IMR-90 (cell line): Measurements from ENCODE around the gene SERPINA3.

Experiments used
- CHD1 ChIP-seq: IDR thresholded peaks from 2 replicates; pipeline ENCODE4 v1.6.1; 2012; ENCODE audit warnings: low read depth, low read length, improper control_type of control experiment
- FOS ChIP-seq: fragments of 150-350 bp; IDR thresholded peaks from 2 replicates; pipeline ENCODE4 v1.6.1; 2016; ENCODE audit warnings: low read depth, low read length
- MAFK ChIP-seq: IDR thresholded peaks from 2 replicates; pipeline ENCODE4 v1.6.1; 2012; ENCODE audit warnings: low read depth, low read length, improper control_type of control experiment
- MXI1 ChIP-seq: IDR thresholded peaks from 2 replicates; pipeline ENCODE4 v1.6.1; 2012; ENCODE audit warnings: low read depth, mild to moderate bottlenecking, low read length, moderate library complexity, borderline replicate concordance
- POLR2A ChIP-seq: IDR thresholded peaks from 2 replicates; pipeline ENCODE4 v1.6.1; 2012; ENCODE audit warnings: mild to moderate bottlenecking, low read depth, low read length
- RAD21 ChIP-seq: IDR thresholded peaks from 2 replicates; pipeline ENCODE4 v1.6.1; 2012; ENCODE audit warnings: low read length, improper control_type of control experiment
- TF ChIP-seq, protein P1 (sequence below): conservative IDR thresholded peaks from 2 replicates; pipeline ENCODE4 v1.5.1; 2012; ENCODE audit warnings: mild to moderate bottlenecking, low read depth, low read length, improper control_type of control experiment

DNA sequence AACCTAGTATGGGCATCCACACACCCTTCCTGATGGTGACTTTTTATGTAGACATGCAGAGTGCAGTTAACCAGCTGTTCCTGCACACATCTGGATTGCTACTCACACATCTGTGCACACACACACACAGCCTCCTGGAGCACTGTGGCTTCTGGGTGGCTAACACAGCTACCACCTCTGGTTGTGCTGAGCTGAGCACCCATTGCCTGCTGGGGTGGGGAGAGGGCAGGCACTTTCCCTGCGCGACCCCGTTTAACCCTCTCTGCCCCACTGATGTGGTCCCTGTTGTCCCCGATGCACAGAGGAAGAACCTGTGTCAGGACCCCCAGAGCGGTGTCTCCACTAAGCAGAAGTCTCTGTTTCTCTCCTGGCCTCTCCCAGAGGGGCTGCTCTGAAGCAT is 14.4 kb upstream of the SERPINA3 start:
- TF ChIP-seq, protein P1, sequence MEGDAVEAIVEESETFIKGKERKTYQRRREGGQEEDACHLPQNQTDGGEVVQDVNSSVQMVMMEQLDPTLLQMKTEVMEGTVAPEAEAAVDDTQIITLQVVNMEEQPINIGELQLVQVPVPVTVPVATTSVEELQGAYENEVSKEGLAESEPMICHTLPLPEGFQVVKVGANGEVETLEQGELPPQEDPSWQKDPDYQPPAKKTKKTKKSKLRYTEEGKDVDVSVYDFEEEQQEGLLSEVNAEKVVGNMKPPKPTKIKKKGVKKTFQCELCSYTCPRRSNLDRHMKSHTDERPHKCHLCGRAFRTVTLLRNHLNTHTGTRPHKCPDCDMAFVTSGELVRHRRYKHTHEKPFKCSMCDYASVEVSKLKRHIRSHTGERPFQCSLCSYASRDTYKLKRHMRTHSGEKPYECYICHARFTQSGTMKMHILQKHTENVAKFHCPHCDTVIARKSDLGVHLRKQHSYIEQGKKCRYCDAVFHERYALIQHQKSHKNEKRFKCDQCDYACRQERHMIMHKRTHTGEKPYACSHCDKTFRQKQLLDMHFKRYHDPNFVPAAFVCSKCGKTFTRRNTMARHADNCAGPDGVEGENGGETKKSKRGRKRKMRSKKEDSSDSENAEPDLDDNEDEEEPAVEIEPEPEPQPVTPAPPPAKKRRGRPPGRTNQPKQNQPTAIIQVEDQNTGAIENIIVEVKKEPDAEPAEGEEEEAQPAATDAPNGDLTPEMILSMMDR = no peak
- no peak for TF ChIP-seq FOS
- no peak for TF ChIP-seq MXI1
- no peak for TF ChIP-seq MAFK
- TF ChIP-seq POLR2A = no peak
- no peak for TF ChIP-seq CHD1
- TF ChIP-seq RAD21 = no peak
